Transverse colon (tissue), 4 donors: Measurements from ENCODE around the gene LDHD. TPM values are rescaled to one million over a fixed set of nuclear protein-coding genes. Genes with fewer than 3 reads are reported as not detected.
"Not testable (repeated sequence)": the region's sequence is repeated elsewhere in the genome, so short reads cannot be mapped to it uniquely, and the experiment has no call there.

Experiments used
- DNase-seq: peaks from one replicate; pipeline ENCODE4 v3.0.0-alpha.2; 2019
- H3K27ac ChIP-seq, 4 donors: fragments of 200-600 bp; sonication (generic); 2 replicates each; pipeline ENCODE4 v1.5.1; 2016 to 2018; ENCODE audit warnings: inconsistent platforms in 4 of 4
- H3K27me3 ChIP-seq: fragments of 200-600 bp; sonication (generic); 2 replicates; pipeline ENCODE4 v1.5.1; 2017; ENCODE audit warnings: inconsistent platforms
- H3K36me3 ChIP-seq, 4 donors: fragments of 200-600 bp; sonication (generic); 2 replicates each; pipeline ENCODE4 v1.5.1; 2017 to 2019; ENCODE audit warnings: inconsistent platforms in 4 of 4
- H3K4me1 ChIP-seq, 4 donors: fragments of 200-600 bp; sonication (generic); 2 replicates each; pipeline ENCODE4 v1.5.1; 2017 to 2020; ENCODE audit warnings: inconsistent platforms in 4 of 4
- H3K4me3 ChIP-seq, 4 donors: fragments of 200-600 bp; sonication (generic); 1 replicate in 1 of 4; 2 replicates in 3 of 4; pipeline versions ENCODE4 v1.5.1 to v1.6.1; 2017 to 2019; ENCODE audit warnings: inconsistent platforms in 4 of 4
- H3K9me3 ChIP-seq, 2 donors: fragments of 200-600 bp; sonication (generic); 2 replicates each; pipeline ENCODE4 v1.5.1; 2017 to 2019; ENCODE audit warnings: inconsistent platforms in 2 of 2
- CTCF ChIP-seq, 5 experiments: fragments of 200-600 bp in 3 of 5; fragments of 450-650 bp in 2 of 5; sonication (generic) in 3 of 5; IDR thresholded peaks; 1 replicate in 2 of 5; 2 replicates in 3 of 5; pipeline ENCODE4 v1.5.1; 2016 to 2017; ENCODE audit warnings: antibody characterized with exemption in 5 of 5, inconsistent platforms in 3 of 5, mild to moderate bottlenecking in 2 of 5, moderate library complexity in 1 of 5
- EP300 ChIP-seq: sonication (generic); formaldehyde crosslinking; IDR thresholded peaks from one replicate; pipeline ENCODE4 v1.6.1; 2017; ENCODE audit warnings: antibody characterized with exemption, low read depth
- POLR2A ChIP-seq: fragments of 450-650 bp; IDR thresholded peaks from one replicate; pipeline ENCODE4 v1.6.1; 2016; ENCODE audit warnings: antibody characterized with exemption, mild to moderate bottlenecking, moderate library complexity
- POLR2AphosphoS5 ChIP-seq, 3 donors: sonication (generic); formaldehyde crosslinking; IDR thresholded peaks; one replicate each; pipeline ENCODE4 v1.6.1; 2016; ENCODE audit warnings: antibody characterized with exemption in 3 of 3
- WGBS, 2 donors: methylation state at CpG; one replicate each; pipeline ENCODE4 v1.1.5; 2018; ENCODE audit warnings: low coverage in 1 of 2; 5-methylcytosine and 5-hydroxymethylcytosine counted together
- in situ Hi-C, 4 donors: fragments of 200-750 bp; cut with MboI; loops; one replicate each; pipeline versions ENCODE4 v1.15.0 to v1.15.1; 2017; ENCODE audit warnings: low sequenced_read_pairs in 3 of 4, low pct_ligation_motif_present in 1 of 4, low pct_unique_long_range_greater_than_20kb in 1 of 4
- intact Hi-C: fragments of 100-400 bp; cut with DNase I; formaldehyde crosslinking; loops from one replicate; pipeline ENCODE4 v1.15.1; 2023; ENCODE audit warnings: low total_unique reads
- total RNA-seq, 4 donors: library from RNA; depleted of rRNA; stranded (reverse); fragments of >200 nt; gene quantifications; one replicate each; pipeline ENCODE4 v1.1.0, GENCODE V29; 2016

LDHD gene
- total RNA-seq, 4 donors from 2014 or later = 38.4 to 198 (median 104) TPM

- H3K27me3 ChIP-seq = no peaks in the 10 kb centered on the region
- H3K27ac ChIP-seq = peak overlapping the region in 1 of 4 donors; percentile 1
- no peak overlapping the region for H3K4me3 ChIP-seq
- no peak for DNase-seq
- in situ Hi-C loops (no loop called here), intact Hi-C loops (no loop called here)
- WGBS, 2 donors = 65 to 82% methylated on average over 4 to 9 of the region's 9 CpGs
- H3K9me3 ChIP-seq = no peaks in the 10 kb centered on the region
- no peak for TF ChIP-seq EP300
- H3K4me1 ChIP-seq = peaks cover 0 to 5% (median 0%) of the 10 kb centered on the region in 4 donors
- no peaks in the 10 kb centered on the region for H3K36me3 ChIP-seq
Observed at GRCh38 chr16:75138636-75139035, 22.1 kb upstream of the LDHD start.

GRCh38 chr16:75138233-75138632 lies 21.7 kb upstream of the LDHD start:
- intact Hi-C loops (no loop called here), in situ Hi-C loops (no loop called here)
- TF ChIP-seq POLR2A (no peak), EP300 (no peak)
- peak overlapping the region in 1 of 4 donors; percentile 1 for H3K27ac ChIP-seq
- H3K4me3 ChIP-seq = no peak overlapping the region
- H3K36me3 ChIP-seq = no peaks in the 10 kb centered on the region
- no peaks in the 10 kb centered on the region for H3K9me3 ChIP-seq
- peaks cover 0 to 5% (median 0%) of the 10 kb centered on the region in 4 donors for H3K4me1 ChIP-seq
- WGBS, 2 donors = 32 to 41% methylated on average over 7 to 8 of the region's 8 CpGs
- no peak for DNase-seq
- no peaks in the 10 kb centered on the region for H3K27me3 ChIP-seq

- Histone ChIP-seq H3K9me3 (no peaks in the 10 kb centered on the region), H3K27me3 (no peaks in the 10 kb centered on the region), H3K27ac (no peak overlapping the region), H3K36me3 (no peaks in the 10 kb centered on the region), H3K4me1 (peaks cover 0 to 12% (median 3%) of the 10 kb centered on the region in 4 donors), H3K4me3 (no peak overlapping the region)
- TF ChIP-seq POLR2AphosphoS5 (IDR thresholded peaks at IDR 0.05) = no peak
- DNase-seq = no peak
- WGBS, 2 donors = 76 to 86% methylated on average over 4 to 7 of the region's 7 CpGs
- intact Hi-C loops (no loop called here), in situ Hi-C loops (no loop called here)
Observed at GRCh38 chr16:75131081-75131480, 14.5 kb upstream of the LDHD start.

DNA sequence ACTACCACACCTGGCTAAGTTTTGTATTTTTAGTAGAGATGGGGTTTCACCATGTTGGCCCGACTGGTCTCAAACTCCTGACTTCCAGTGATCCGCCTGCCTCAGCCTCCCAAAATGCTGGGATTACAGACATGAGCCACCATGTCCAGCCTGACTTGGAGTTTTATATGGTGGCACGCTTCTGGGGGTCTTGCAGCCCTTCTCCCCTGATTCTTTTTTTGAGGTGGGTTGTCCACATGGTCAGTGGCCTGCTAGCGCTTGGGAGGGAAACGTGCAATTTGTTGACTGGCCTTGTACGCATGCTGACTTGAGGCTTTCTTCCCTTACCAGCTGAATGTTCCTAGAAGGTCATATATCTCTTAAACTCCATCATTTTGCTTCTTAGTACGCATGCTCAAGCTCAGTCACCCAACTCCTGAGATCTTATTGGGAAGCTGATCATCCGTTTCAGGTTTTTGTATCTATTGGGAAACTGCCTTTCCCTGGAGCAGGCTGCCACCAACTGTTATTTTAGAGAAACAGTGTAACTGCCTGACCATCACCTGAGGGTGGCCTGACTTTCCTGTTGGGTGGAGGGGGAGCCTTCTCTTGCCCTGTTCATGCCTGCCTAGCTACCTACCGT lies 13.7 kb upstream of the LDHD start:
- 65 to 81% methylated on average over 2 to 9 of the region's 9 CpGs for WGBS, 2 donors
- no peaks in the 10 kb centered on the region for H3K9me3 ChIP-seq
- in situ Hi-C loops = no loop called here

DNA sequence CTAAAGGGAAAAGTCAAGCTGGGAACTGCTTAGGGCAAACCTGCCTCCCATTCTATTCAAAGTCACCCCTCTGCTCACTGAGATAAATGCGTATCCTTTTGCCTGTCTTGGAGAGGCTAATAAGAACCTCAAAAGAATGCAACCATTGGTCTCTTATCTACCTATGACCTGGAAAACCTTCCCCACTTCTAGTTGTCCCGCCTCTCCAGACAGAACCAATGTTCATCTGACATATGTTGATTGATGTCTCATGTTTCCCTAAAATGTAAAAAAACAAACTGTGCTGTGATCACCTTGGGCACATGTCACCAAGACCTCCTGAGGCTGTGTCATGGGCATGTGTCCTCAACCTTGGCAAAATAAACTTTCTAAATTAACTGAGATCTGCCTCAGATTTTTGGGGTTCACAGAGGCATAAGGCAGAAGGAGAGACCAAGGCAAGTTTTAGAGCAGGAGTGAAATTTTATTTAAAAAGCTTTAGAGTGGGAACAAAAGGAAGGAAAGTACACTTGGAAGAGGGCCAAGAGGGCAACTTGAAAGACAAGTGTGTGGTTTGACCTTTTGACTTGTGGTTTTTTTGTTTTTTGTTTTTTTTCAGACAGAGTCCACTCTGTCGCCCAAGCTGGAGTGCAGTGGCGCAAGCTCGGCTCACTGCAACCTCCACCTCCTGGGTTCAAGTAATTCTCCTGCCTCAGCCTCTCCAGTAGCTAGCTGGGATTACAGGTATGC lies 13.0 kb upstream of the LDHD start:
- H3K36me3 ChIP-seq, H3K27ac ChIP-seq, H3K27me3 ChIP-seq, H3K4me3 ChIP-seq, H3K9me3 ChIP-seq, intact Hi-C loops, in situ Hi-C loops, DNase-seq: not testable (repeated sequence)
- peaks cover 0 to 12% (median 3%) of the 10 kb centered on the region in 4 donors for H3K4me1 ChIP-seq
- WGBS, 2 donors = 54 to 83% methylated on average over 2 to 5 of the region's 5 CpGs

More for the DNA sequence above, 13.7 kb upstream of the LDHD start:
- Histone ChIP-seq H3K27ac (no peak overlapping the region), H3K4me3 (no peak overlapping the region), H3K36me3 (no peaks in the 10 kb centered on the region), H3K4me1 (peaks cover 0 to 12% (median 3%) of the 10 kb centered on the region in 4 donors), H3K27me3 (no peaks in the 10 kb centered on the region)
- intact Hi-C loops = no loop called here
- DNase-seq = no peak
- no peak for TF ChIP-seq POLR2AphosphoS5 (IDR thresholded peaks at IDR 0.05)
- no peak for TF ChIP-seq POLR2A
- TF ChIP-seq EP300 = no peak
- TF ChIP-seq CTCF (IDR thresholded peaks at IDR 0.05) = no peak

DNA sequence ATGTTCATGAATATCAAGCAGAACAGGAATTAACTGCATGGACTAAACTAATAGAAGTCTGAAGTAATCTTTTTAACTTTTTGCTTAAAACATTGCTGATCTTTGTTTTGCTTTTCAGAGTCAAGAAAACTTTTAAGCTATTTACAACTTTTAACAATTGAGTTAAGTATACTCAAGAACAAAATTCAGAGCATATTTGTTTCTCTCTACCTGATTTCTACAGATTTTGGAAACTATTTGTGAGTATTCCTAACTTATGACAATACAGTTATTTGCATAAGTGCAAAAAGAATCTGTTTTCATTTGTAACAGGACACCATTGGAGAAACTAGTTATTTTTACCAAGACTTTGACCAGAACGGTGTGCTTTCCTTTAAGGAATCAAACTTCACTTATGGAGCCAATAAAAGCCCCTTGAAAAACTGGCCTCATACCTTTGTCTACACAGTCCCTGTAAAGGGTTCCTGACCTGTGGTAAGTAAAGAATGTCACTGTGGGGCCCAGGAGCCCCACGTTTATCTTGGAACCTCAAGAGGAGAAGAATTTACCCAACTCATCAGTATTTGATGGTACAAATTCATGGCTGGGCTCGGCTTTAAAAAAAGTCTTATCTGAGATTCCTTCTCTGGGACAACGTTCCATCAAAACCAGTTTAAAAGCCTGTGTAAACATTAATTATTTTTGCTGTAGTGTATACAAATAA lies 11.3 kb upstream of the LDHD start:
- intact Hi-C loops = no loop called here
- Histone ChIP-seq H3K27me3 (no peaks in the 10 kb centered on the region), H3K4me3 (no peak overlapping the region), H3K36me3 (no peaks in the 10 kb centered on the region), H3K27ac (no peak overlapping the region), H3K9me3 (peaks cover 0 to under 1% of the 10 kb centered on the region in 2 donors), H3K4me1 (peaks cover 0 to 12% (median 3%) of the 10 kb centered on the region in 4 donors)
- 56 to 63% methylated on average over 4 of the region's 4 CpGs for WGBS, 2 donors
- in situ Hi-C loops = no loop called here
- DNase-seq = no peak
- no peak for TF ChIP-seq EP300
- TF ChIP-seq CTCF (IDR thresholded peaks at IDR 0.05) = no peak
- TF ChIP-seq POLR2AphosphoS5 (IDR thresholded peaks at IDR 0.05) = no peak
- TF ChIP-seq POLR2A = no peak
